Activated CD8-positive, alpha-beta T cell treated with anti-CD3 and anti-CD28 coated beads for 36 hours (primary cell): ENCODE data around the gene PFN4. TPM values are rescaled to one million over a fixed set of nuclear protein-coding genes. Genes with fewer than 3 reads are reported as not detected.

ENCODE experiments used
- ATAC-seq: fragments of 200-7000 bp; cut with Tn5 transposase; one replicate; pipeline ENCODE4 v1.10.0; 2021; ENCODE audit warnings: mild to moderate bottlenecking, moderate library complexity
- CTCF ChIA-PET: fragments of 350-600 bp; sonication (Branson Sonifier 250); formaldehyde crosslinking; loops from one replicate; lab custom pipeline; 2021; ENCODE audit warnings: antibody characterized with exemption; lab: Charles Lee
- POLR2A ChIA-PET: fragments of 350-600 bp; sonication (Branson Sonifier 250); formaldehyde crosslinking; loops from one replicate; lab custom pipeline; 2021; ENCODE audit warnings: antibody characterized with exemption; lab: Charles Lee
- DNase-seq: peaks from one replicate; pipeline ENCODE4 v3.0.0-alpha.2; 2020
- H3K27ac Mint-ChIP-seq: one replicate; pipeline ENCODE4 v1.8.0; 2021; ENCODE audit warnings: mild to moderate bottlenecking, mixed read lengths
- H3K27me3 Mint-ChIP-seq: one replicate; pipeline ENCODE4 v1.8.0; 2021; ENCODE audit warnings: mixed read lengths
- H3K36me3 Mint-ChIP-seq: one replicate; pipeline ENCODE4 v1.8.0; 2021; ENCODE audit warnings: low read depth, mixed read lengths
- H3K4me1 Mint-ChIP-seq: one replicate; pipeline ENCODE4 v1.8.0; 2021; ENCODE audit warnings: low read depth, mixed read lengths
- H3K4me3 Mint-ChIP-seq: one replicate; pipeline ENCODE4 v1.8.0; 2021; ENCODE audit warnings: mild to moderate bottlenecking, moderate library complexity, mixed read lengths
- H3K9me3 Mint-ChIP-seq: one replicate; pipeline ENCODE4 v1.8.0; 2021; ENCODE audit warnings: mixed read lengths
- CTCF ChIP-seq: fragments of 200-600 bp; IDR thresholded peaks from one replicate; pipeline ENCODE4 v1.8.0; 2022; ENCODE audit warnings: antibody characterized with exemption, mild to moderate bottlenecking
- intact Hi-C: fragments of 100-400 bp; cut with micrococcal nuclease; formaldehyde crosslinking; loops from one replicate; pipeline ENCODE4 v1.10.0; 2022
- total RNA-seq, 2 experiments: library from RNA; stranded (reverse); gene quantifications; one replicate each; pipeline ENCODE4 v1.2.3, GENCODE V29; 2021

Gene PFN4
- total RNA-seq: not detected

GRCh38 chr2:24123195-24123921 lies at the start of gene PFN4, which contains the start of gene FAM228B:
PFN4 (minus strand) TSS chr2:24123334; CDS start chr2:24122535, 799 bp downstream.
FAM228B (plus strand) TSS chr2:24123469; CDS start chr2:24124362, 893 bp downstream.
- H3K9me3 Mint-ChIP-seq: no peaks in the 10 kb centered on the region
- ATAC-seq: peak; percentile 92
- H3K27ac Mint-ChIP-seq: peak within 1 kb of the TSS; percentile 71
- CTCF ChIA-PET: interaction anchor here (0.6 to 2.7 kb wide), 6 partner anchors 12 to 1254 kb away, joined by 3 to 18 read pairs (median 4); partner anchors contain the start of genes ATAD2B and TP53I3
- peaks cover 17% of the 10 kb centered on the region for H3K4me1 Mint-ChIP-seq
- TF ChIP-seq CTCF: no peak
- POLR2A ChIA-PET: interaction anchor here (0.7 to 2.2 kb wide), 5 partner anchors 12 to 303 kb away, joined by 3 to 7 read pairs (median 5); partner anchors contain the start of genes ATAD2B and TP53I3
- no peaks in the 10 kb centered on the region for H3K27me3 Mint-ChIP-seq
- no peaks in the 10 kb centered on the region for H3K36me3 Mint-ChIP-seq
- intact Hi-C loops: no loop called here
- DNase-seq: peak; percentile 76
- peak within 1 kb of the TSS; percentile 78 for H3K4me3 Mint-ChIP-seq

GRCh38 chr2:24169023-24169422 lies 45.9 kb upstream of the PFN4 start:
- ChIA-PET CTCF (interaction anchor here (0.7 kb wide), 1 partner anchor 85 kb away, joined by 3 read pairs; the partner anchor contains the start of gene TP53I3), POLR2A (no interaction called here)
- ATAC-seq (no peak), DNase-seq (no peak)
- intact Hi-C loops: no loop called here
- H3K4me3 Mint-ChIP-seq: no peak overlapping the region
- peaks cover 1% of the 10 kb centered on the region for H3K27me3 Mint-ChIP-seq
- no peaks in the 10 kb centered on the region for H3K4me1 Mint-ChIP-seq
- no peak for TF ChIP-seq CTCF
- no peak overlapping the region for H3K27ac Mint-ChIP-seq
- no peaks in the 10 kb centered on the region for H3K9me3 Mint-ChIP-seq
- H3K36me3 Mint-ChIP-seq: no peaks in the 10 kb centered on the region

GRCh38 chr2:24164416-24164973 lies 41.4 kb upstream of the PFN4 start:
- ATAC-seq: peak; percentile 91
- intact Hi-C loops: no loop called here
- peak; percentile 70 for DNase-seq
- POLR2A ChIA-PET: no interaction called here
- H3K27me3 Mint-ChIP-seq: no peaks in the 10 kb centered on the region
- H3K9me3 Mint-ChIP-seq: no peaks in the 10 kb centered on the region
- H3K4me1 Mint-ChIP-seq: no peaks in the 10 kb centered on the region
- peak; percentile 91 for TF ChIP-seq CTCF
- no peaks in the 10 kb centered on the region for H3K36me3 Mint-ChIP-seq
- CTCF ChIA-PET: interaction anchor here (0.6 to 3.2 kb wide), 16 partner anchors 9 to 368 kb away, joined by 3 to 21 read pairs (median 4); partner anchors contain the start of gene TP53I3
- H3K4me3 Mint-ChIP-seq: no peak overlapping the region
- H3K27ac Mint-ChIP-seq: no peak overlapping the region

GRCh38 chr2:24163601-24164000 lies 40.5 kb upstream of the PFN4 start:
- H3K4me1 Mint-ChIP-seq: no peaks in the 10 kb centered on the region
- no peaks in the 10 kb centered on the region for H3K27me3 Mint-ChIP-seq
- intact Hi-C loops: no loop called here
- no peaks in the 10 kb centered on the region for H3K36me3 Mint-ChIP-seq
- no peak overlapping the region for H3K4me3 Mint-ChIP-seq
- ChIA-PET POLR2A (interaction anchor here (0.9 kb wide), 1 partner anchor 19 kb away, joined by 3 read pairs; no protein-coding TSS in a partner anchor), CTCF (interaction anchor here (0.6 to 3.2 kb wide), 16 partner anchors 10 to 367 kb away, joined by 3 to 21 read pairs (median 4); partner anchors contain the start of gene TP53I3)
- DNase-seq: no peak
- no peak for TF ChIP-seq CTCF
- no peak for ATAC-seq
- H3K9me3 Mint-ChIP-seq: no peaks in the 10 kb centered on the region
- no peak overlapping the region for H3K27ac Mint-ChIP-seq
